Bronchial epithelial cell (primary cell): ENCODE data around the gene MGRN1. TPM values are rescaled to one million over a fixed set of nuclear protein-coding genes. Genes with fewer than 3 reads are reported as not detected.
"Not testable (repeated sequence)": the region's sequence is repeated elsewhere in the genome, so short reads cannot be mapped to it uniquely, and the experiment has no call there.

Experiments used
- DNase-seq: peaks from one replicate; pipeline ENCODE4 v3.0.0-alpha.2; 2010; ENCODE audit warnings: low read depth
- FAIRE-seq: peaks from 2 replicates; lab custom pipeline; 2011; peaks lifted over from hg19 to GRCh38; lab: Jason Lieb, UNC
- H3K27me3 ChIP-seq: 2 replicates; pipeline ENCODE4 v1.5.1; 2011; ENCODE audit warnings: low read length; ENCODE audit not compliant: control insufficient read depth, insufficient read depth
- H3K36me3 ChIP-seq: 2 replicates; pipeline ENCODE4 v1.5.1; 2011; ENCODE audit warnings: low read length; ENCODE audit not compliant: control insufficient read depth, insufficient read depth
- H3K4me3 ChIP-seq: 2 replicates; pipeline ENCODE4 v1.5.1; 2011; ENCODE audit warnings: mild to moderate bottlenecking, low read depth, low read length, control low read depth
- total RNA-seq: library from RNA; depleted of rRNA; stranded (reverse); fragments of >200 nt; gene quantifications from 2 replicates; pipeline ENCODE4 v1.2.1, GENCODE V29; 2014
- TF ChIP-seq, protein P1 (sequence below): IDR thresholded peaks from 2 replicates; pipeline ENCODE4 v1.5.1; 2011; ENCODE audit warnings: mild to moderate bottlenecking, moderate library complexity, low read length, control low read depth, inconsistent platforms; ENCODE audit not compliant: insufficient read depth, severe bottlenecking

Gene MGRN1
- total RNA-seq, 1 donor from 2014 or later = 6.1 TPM

DNA sequence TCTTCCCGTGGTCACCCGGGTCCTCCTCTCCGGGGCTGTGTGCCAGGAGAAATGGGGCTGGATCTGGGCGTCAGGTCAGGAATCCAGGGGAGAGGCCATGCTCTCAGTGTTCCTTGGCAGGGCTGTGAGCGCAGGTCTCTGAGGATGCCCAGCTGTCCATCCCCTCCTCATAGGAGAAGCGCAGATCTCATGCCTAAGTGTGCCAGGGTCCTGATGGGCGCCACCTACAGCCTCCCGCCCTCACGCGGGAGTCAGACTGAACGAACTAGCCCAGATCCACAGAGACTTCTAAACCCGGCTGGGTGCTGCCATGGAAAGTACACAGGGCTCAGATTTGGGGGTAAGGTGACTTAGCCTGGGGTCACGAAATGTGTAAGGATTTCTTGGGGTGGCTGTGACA is 24.3 kb downstream of the MGRN1 start:
- H3K4me3 ChIP-seq = no peak overlapping the region
- FAIRE-seq (no peak), DNase-seq (no peak)
- H3K36me3 ChIP-seq = peaks cover 24% of the 10 kb centered on the region
- no peaks in the 10 kb centered on the region for H3K27me3 ChIP-seq
- TF ChIP-seq, protein P1, sequence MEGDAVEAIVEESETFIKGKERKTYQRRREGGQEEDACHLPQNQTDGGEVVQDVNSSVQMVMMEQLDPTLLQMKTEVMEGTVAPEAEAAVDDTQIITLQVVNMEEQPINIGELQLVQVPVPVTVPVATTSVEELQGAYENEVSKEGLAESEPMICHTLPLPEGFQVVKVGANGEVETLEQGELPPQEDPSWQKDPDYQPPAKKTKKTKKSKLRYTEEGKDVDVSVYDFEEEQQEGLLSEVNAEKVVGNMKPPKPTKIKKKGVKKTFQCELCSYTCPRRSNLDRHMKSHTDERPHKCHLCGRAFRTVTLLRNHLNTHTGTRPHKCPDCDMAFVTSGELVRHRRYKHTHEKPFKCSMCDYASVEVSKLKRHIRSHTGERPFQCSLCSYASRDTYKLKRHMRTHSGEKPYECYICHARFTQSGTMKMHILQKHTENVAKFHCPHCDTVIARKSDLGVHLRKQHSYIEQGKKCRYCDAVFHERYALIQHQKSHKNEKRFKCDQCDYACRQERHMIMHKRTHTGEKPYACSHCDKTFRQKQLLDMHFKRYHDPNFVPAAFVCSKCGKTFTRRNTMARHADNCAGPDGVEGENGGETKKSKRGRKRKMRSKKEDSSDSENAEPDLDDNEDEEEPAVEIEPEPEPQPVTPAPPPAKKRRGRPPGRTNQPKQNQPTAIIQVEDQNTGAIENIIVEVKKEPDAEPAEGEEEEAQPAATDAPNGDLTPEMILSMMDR = no peak

DNA sequence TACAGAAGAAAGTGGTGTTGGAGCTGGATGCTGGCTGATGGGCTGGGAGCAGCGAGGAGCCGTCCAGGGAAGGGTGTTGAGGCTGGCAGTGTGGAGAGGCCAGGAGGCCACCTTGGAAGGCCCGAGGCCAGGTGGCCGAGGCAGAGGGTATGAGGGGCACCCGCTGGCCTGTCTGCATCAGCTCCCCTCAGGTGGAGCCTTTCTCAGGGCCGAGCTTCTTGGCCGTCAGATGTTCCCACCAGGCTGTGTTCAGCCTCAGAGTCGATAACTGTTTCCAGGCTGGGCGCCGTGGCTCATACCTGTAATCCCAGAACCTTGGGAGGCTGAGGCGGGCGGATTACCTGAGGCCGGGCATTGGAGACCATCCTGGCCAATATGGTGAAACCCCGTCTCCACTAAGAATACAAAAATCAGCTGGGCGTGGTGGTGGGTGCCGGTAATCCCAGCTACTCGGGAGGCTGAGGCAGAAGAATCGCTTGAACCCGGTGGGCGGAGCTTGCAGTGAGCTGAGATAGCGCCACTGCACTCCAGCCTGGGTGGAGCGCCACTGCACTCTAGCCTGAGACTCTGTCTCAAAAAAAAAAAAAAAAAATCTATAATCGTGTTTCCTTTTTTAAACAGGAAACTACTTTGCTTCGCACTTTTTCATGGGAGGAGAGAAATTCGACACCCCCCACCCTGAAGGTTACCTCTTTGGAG is 25.3 kb downstream of the MGRN1 start:
- no peaks in the 10 kb centered on the region for H3K27me3 ChIP-seq
- TF ChIP-seq, protein P1 = no peak
- no peak for DNase-seq
- no peak overlapping the region for H3K4me3 ChIP-seq
- FAIRE-seq = no peak
- peaks cover 28% of the 10 kb centered on the region for H3K36me3 ChIP-seq

DNA sequence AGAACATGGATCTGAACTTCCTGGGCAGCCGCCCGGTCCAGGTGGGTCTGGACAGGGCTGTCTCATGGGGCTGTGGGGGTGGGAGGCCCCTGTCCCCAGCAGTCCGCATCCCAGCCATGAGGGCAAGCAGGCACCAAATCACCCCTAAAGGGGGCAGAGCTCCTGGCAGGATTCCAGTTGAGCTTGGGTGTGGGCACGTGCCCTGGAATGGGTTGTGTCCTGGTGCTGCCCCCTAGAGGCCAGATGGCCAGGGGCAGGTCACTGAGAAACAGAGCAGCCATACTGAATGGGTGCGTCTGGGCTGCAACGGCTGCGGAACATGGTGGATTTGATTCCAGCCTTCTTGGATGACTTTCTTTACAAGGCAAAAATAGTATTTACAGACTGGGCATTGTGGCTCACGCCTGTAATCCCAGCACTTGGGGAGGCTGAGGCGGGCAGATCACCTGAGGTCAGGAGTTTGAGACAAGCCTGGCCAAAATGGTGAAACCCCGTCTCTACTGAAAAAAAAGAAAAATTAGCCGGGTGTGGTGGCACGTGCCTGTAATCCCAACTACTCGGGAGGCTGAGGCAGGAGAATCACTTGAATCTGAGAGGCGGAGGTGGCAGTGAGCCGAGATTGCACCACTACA is 25.9 kb downstream of the MGRN1 start:
- peak; percentile 47 for DNase-seq
- FAIRE-seq = not testable (repeated sequence)

DNA sequence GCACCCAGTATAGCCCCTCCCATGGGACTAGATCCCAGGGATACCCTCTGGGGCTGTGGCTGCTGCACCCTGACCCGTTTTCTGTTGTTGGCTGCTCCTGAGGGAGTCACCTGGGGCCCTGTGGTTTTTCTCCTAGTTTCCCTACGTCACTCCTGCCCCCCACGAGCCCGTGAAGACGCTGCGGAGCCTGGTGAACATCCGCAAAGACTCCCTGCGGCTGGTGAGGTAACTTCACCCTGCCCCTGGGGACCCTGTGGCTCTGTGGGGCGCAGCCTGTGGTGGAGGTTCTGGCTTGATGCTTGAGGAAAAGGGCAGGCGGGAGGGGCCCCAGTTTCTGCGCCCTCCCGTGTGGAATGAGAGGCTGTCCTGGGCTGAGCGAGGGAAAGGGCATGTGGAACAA is 27.2 kb downstream of the MGRN1 start:
- H3K27me3 ChIP-seq = no peaks in the 10 kb centered on the region
- TF ChIP-seq, protein P1 = no peak
- FAIRE-seq (no peak), DNase-seq (no peak)
- H3K36me3 ChIP-seq = peaks cover 27% of the 10 kb centered on the region
- no peak overlapping the region for H3K4me3 ChIP-seq

More for the DNA sequence above, 25.9 kb downstream of the MGRN1 start:
- TF ChIP-seq, protein P1 = peak; percentile 85
- not testable (repeated sequence) for H3K27me3 ChIP-seq, H3K4me3 ChIP-seq
- H3K36me3 ChIP-seq = peaks cover 29% of the 10 kb centered on the region

DNA sequence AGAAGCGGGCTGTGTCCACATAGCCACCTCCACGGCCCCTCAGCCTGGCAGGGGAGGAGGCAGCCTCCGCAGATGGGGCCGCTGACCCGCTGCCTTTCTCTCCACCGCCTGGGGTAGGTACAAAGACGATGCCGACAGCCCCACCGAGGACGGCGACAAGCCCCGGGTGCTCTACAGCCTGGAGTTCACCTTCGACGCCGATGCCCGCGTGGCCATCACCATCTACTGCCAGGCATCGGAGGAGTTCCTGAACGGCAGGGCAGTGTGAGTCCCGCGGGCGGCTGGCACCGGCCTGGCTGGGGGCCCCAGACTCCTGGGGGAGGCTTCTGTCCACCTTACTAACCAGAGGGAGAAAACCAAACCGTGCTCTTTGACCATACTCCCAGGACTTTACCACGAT is 27.9 kb downstream of the MGRN1 start:
- no peak for FAIRE-seq
- Histone ChIP-seq H3K27me3 (no peaks in the 10 kb centered on the region), H3K36me3 (peaks cover 30% of the 10 kb centered on the region), H3K4me3 (no peak overlapping the region)
- DNase-seq = no peak
- TF ChIP-seq, protein P1 = no peak
